Hematopoietic multipotent progenitor cell treated with erythropoietin and hydrocortisone succinate and interleukin-3 and kit ligand, for 6 days (in vitro differentiated cells): ENCODE data around the gene TPRN.

Experiments used
- DNase-seq: peaks from one replicate; pipeline ENCODE4 v3.0.0-alpha.2; 2015

Gene TPRN

DNA sequence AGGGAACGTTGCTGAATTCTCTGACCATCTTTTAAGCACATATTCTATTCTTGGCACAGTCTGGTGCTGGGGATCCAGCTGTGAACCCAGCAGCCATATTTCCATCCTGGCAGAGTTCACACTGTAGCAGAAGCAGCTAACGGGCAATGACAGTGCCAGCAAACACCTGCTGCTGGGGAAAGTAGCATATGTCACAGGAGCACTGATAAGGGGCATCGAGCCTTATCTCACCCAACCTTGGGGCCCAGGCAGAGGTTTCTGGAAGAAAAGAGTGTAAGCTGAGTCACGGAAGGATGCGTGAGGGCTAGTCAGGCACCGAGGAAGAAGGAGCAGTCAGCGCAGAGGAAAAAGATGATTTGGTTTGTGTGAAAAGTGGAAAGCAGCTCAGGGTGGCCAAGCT, 6.1 kb upstream of the TPRN start:
- DNase-seq, result peak; percentile 61

DNA sequence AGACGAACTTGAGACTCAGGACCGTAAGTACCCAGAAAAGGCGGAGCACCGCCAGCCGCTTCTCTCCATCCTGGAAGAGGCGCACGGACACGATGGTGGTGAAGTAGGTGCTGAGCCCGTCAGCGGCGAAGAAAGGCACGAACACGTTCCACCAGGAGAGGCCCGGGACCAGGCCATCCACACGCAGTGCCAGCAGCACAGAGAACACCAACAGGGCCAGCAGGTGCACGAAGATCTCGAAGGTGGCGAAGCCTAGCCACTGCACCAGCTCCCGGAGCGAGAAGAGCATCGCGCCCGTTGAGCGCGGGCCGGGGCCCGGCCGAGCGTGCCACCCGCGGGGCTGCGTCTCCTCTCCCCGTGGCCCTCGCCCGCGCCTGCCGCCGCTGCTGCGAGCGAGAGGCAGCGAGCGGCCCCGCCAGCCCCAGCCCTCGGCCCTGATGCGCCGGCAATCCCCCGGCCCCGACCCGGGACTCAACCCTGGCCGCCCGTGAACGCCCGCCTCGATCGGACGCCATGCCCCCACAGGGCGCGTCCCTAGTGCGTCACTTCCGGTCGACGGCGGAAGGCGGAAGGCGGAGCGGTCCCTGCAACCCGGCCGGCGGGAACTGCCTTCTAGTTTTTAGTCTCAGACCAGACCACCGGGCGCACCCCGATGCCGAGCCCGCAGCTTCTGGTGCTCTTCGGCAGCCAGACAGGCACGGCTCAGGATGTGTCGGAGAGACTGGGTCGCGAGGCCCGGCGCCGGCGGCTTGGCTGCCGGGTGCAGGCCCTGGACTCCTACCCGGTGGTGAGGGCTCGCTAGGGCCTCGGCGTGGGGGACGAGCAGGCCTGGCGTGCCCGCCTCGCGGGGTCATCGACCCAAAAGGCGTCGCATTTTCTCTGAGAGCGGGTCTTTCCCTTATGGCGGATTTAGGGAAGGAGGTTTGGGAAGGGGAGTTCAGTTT, 4.9 kb upstream of the TPRN start, which contains the start of the genes NDOR1 and TMEM203:
NDOR1 (plus strand) TSS at position 575 of the 944 bp plus-strand sequence; CDS start at position 653, 78 bp downstream.
TMEM203 (minus strand) TSS at position 523 of the 944 bp plus-strand sequence; CDS start at position 289, 234 bp downstream.
- peak; percentile 95 for DNase-seq

DNA sequence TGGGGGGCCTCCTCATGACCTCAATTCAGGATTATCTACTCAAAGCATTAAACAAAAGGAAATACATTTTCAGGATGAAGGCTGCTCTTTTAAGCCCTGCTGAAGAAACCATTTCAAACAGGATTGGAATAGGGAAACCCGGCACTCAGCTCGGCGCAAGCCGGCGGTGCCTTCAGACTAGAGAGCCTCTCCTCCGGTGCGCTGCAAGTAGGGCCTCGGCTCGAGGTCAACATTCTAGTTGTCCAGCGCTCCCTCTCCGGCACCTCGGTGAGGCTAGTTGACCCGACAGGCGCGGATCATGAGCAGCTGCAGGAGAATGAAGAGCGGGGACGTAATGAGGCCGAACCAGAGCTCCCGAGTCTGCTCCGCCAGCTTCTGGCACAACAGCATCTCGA, 4.2 kb upstream of the TPRN start:
- no peak for DNase-seq

DNA sequence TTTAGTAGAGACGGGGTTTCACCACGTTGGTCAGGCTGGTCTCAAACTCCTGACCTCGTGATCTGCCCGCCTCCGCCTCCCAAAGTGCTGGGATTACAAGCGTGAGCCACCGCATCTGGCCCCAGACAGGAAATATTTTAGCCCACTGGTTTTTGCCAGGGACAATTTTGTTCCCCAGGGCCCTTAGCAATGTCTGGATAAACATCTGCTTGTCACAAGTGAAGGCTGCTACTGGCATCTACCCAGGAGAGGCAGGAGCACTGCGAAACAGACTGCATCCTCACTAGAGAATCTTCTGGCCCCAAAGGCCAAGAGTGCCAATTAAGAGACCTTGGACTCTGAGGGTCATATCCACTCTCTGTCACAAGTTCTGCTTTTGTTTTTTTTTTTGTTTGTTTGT, 2.4 kb upstream of the TPRN start:
- peak; percentile 43 for DNase-seq

DNA sequence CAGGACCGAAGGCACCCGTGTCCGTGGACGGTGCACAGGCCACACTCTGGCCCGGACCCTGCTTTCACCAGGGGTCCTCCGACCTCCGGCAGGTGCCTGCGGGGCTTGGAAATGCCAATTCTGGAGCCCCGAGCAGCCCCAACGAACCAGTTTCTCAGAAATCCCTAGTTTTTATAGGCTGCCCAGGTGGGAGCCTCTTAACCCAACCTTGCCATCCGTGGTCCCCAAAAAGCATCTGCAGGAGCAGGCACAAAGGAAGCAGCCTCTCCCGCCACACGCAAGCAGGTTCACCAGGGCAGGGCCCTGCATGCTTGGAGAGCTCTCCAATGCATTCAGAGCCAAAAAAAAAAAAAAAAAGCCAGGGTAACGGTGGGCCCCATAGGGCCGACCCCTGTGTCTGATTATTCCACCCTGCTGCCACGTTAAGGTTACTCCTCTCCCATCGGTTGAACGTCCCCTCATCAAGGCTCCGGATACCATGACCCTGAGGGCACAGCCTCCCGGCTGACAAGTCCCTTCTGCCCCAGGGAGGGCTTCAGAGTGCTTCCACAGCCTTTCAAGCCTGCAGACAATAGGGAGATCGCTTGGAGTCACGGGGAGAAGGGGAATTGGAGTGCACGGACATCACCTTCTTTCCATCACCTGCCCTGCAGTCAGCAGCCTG, 796 bp upstream of the TPRN start:
- DNase-seq, result no peak

DNA sequence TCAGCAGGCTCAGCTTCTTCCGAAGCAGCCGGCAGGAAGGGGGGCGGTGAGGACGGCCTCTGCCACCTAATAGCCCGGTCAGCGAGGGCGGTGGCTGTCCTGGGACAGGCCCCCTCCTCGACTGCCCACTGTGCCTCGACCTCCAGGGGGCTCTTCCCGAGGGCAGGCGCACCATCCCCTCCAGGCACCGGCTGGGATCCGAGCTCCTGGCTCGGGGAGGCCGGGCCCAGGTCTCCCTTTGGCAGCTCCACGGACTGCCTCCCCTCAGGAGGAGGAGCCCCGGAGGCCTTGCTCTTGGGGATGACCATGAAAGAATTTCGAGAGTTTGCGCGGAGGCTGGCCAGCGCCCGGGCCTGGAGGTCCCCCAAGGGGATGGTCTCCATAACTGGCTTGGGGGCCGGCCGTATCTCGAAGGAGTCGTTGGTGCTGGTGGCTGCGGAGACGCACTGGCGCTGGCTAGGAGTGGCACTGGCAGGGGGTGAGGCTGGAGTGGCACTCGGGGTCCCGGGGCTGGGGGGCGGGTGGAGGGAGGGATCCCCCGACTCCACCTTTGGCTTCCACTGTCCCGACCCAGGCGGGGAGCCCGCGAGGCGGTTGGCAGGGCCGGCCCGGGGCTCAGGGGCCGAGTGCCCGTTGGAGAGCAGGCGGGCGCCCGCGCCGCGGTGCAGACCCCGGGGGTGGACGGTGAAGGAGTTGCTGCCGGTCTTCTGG, 975 bp downstream of the TPRN start:
- DNase-seq, result no peak

DNA sequence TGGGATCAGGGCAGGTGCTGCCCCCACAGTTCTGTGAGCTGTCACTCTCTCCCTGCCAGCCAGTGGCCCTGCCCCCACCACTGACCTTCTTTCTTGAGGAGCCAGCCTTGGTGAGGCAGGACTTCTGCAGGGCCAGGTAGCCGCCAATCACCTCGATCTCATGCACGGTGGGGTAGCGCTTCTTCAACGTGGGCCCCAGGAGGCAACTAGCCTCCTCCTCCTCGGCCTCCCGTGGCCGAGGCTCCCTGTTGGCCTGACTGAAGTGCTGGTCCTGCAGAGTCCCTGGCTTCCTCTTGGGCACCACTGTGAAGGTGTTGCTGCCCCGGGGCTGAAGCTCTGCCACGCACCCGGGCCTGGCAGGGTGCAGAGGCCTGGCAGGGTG, 1.6 kb downstream of the TPRN start:
- no peak for DNase-seq

DNA sequence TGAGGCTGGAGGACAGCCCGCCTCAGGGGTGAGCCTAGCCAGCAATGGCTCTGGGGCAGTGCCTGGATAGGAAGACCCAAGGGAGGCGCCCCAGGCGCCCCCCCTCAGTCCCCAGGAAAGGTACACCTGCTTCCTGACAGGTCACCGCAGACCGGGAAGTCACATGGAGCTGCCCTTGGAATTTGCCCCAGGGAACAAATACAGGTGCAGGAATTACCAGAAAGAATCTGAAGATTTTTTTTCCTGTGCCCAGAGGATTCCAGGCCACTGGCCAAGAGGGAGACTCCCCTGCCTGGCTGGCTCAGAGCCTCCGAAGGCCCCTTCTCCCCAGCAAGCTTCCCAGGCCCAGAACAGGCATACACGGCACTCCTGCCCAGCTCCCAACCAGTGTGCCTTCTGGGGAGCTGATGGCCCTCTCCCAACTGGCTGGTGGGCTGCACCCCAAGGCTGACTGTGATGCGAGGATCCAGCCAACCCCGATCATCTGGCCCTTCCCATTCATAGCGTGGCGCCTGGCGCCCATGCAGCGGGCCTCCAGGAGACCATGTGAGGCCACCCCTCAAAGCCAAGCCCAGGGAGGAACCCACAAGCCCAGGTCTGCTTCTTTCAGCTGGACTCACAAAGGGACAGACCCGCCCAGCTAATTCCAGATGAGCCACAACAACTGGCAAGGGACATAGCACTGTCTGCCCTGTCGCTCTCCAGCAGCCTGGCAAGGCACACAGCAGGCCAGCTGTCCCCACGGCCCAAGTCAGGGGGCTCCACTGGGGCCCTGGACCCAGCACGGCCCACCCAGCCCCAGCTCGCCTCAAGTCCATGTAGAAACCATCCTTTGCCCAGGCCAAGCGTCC, 2.3 kb downstream of the TPRN start:
- DNase-seq, result no peak

DNA sequence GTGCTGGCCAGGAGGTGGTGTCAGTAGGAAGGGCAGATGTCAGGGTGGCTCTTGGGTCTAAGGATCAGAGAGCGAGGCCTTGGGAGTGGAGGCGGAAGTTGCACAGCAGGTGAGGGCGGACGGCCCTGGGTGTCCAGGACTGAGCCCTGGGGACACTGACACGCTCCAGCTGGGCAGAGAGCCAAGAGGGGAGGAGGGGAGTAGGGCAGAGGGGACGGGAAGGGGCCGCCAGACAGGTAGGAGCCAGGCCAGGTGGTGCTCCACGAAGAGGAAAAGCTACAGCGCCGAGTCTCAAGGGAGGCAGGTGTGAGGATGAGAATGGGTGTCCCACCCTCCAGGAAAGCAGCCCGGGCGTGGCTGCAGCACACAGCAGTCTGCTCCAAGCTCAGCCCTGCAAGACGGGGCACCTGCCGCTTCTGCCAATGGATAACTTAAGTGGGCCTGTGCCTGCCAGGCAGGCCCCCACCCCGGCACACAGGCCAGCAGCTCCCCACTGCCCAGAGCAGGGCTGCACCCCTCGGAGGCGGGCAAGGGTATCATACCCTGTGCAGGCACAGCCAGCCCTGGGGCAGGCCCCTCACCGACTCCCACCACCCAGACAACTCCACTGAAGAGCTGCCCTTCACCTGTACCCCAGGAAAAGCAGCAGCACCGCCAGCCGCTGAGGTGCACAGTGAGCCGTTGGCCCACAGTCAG, 4.9 kb downstream of the TPRN start:
- DNase-seq, result no peak

DNA sequence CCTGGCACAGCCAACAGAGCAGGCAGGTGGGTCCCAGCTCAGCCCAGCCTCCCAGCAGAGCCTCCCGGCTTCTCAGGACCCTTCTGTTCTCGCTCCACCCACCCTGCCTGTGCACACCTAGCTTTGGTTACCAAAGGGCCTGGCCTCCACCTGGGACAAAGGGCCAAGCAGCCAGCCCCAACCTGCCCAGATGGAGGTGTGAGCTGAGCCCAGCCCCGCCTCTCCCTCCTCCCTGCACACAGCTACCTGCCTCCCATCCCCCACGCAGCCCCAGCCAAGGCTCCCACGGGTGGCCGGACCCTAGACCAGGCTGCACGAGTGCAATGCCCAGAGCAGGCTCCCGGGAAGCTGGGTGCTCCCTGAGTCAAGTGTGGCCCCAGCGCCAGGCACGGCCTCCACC, 5.6 kb downstream of the TPRN start:
- no peak for DNase-seq

DNA sequence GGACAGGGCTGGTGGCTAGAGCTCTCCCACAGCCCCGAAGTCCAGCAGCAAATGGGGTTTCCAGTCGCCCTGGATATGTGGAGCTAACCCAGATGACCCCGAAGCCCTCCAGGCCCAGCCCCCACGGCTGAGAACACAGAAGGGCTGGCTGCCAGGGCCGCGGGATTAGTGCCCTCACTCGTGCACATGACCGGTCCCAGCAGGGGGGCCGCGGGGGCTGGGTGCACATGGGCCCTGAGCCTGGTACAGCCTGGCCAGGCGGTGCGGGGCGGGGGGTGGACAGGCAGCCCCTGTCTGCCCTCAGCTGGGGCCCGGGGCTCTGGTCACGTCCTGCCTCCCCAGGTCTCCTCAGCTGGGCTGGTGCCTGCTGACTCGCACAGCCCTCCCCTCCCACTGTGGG, 6.2 kb downstream of the TPRN start:
- DNase-seq, result no peak

DNA sequence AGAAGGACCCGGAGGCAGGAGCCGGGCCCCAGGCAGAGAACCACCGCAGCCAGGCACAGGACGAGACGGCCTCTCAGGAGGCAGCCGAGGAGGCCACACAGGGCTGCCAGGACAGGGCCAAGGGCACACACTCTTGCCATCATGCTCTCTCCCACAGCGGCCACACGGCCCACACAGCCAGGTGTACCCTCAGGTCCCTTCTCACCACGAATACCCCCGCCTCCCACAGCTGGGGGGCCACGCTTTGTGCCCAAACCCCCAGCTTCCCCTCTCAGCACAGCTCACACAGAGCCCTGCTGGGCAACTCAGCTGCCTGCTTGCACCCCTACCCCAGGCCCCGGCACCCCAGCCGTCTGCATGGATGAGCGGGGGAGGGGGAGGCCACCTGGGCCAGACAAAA, 6.8 kb downstream of the TPRN start:
- DNase-seq, result no peak

DNA sequence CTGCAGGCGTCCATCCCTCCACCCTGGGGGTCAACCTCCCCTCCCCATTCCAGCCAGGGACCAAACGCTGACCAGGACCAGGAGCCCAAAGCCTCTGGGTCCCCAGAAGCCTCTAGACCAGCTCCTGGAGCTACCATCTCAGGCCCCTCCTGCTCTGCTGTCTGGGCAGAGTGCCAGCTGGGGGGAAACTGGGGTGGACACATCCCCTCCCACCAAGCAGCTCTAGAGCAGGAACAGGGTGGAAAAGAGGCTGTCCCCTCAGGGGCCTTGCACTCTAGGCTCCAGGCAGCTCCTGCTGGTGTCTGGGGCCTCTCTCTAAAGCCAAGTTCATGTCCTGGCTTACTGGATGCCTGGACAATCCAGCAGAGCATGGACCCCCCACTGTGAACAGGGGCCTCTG, 7.7 kb downstream of the TPRN start:
- no peak for DNase-seq

DNA sequence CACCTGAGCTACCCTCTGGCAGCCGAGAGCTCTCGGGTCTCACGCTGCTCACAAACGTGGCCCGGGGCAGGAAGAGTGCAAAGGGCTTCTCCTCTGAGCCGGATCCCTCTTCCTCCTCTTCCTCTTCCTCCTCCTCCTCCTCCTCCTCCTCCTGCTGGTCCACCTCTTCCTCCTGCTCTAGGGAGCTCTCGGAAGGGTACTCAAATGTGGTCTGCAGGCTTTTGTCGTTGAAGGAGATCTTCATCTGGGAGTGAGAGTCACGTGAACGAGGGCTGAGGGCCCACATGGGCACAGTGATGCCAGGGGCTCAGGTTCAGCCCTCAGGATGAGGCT, 8.1 kb downstream of the TPRN start:
- DNase-seq, result no peak

DNA sequence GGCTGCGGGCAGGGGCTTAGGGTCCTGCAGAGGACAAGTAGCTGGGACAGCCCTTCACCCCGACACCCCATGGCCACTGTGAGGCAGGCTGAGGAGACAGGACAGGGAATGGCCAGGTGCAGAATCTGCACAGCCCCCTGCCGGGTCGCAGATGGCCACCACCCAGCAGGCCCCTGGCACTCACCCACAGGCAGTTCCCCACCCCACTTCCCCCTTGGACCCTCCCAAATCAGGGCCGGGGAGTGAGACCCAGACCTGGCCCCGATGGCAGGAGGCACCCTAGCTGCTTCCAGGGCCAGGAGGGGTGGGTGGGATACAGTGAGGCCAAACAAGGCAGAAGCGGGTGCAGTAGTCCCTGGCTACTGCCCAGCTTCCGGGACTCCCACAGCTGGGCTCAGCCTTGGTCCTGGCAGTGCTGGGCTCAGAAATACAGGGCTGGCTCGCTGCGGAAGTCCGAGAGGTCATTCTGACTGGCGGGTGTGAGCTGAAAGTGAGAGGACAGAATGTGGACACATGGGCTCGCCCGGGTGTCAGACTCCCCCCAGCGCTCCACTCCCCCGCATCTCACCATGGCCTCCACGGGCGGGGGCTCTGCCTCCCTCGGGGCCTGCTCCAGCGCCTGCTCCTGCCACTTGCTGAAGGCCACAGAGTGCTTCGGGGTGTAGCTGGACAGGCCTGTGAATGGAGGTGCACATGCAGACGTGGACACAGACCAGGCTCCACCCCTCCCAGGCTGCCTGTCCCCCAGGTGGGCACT, 8.7 kb downstream of the TPRN start:
- DNase-seq, result no peak

DNA sequence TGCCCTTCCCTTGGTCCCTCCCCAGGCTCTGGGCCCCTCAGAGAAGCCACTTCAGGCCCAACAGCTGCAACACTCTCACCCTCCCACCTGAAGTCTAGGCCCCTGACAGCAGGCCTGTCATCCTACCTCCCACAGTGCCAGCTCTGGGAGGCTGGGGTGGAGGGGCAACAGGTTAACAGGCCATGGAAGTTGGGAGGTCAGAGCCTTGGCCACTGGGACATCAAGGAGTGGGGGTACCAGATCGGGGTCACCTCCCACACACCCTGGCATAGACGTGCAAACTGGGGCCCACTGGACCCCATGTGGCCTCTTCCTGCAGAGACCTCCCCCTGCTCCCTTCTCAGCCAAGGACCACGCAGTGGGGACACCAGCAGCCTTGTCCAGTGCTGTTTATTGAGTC, 9.3 kb downstream of the TPRN start:
- DNase-seq, result no peak

DNA sequence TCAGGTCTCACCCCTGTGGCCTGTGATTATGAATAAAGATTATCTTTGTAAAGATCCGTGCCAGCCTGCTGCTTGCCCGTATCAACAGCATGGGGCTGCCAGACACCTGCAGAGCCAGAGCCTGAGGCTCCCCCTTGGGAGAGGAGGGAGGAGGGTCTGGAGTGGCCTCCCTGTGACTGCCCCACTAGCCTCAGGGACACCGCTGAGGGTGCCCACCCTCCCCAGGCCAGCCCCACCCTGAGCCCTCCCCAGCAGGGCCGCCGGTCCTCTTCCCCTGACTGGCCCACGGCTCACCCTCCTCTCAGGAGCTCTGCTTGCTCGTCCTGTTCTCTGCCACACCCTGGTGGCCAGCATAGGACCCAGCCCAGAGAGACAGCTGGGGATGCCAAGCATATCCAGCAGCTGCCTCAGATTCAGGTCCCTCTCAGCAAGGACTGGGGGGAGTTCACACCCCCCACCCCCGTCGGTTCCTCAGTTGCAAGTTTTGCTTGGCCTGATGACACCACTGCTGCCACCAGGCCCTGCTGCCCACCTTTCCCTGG, 10.2 kb downstream of the TPRN start:
- DNase-seq, result no peak

DNA sequence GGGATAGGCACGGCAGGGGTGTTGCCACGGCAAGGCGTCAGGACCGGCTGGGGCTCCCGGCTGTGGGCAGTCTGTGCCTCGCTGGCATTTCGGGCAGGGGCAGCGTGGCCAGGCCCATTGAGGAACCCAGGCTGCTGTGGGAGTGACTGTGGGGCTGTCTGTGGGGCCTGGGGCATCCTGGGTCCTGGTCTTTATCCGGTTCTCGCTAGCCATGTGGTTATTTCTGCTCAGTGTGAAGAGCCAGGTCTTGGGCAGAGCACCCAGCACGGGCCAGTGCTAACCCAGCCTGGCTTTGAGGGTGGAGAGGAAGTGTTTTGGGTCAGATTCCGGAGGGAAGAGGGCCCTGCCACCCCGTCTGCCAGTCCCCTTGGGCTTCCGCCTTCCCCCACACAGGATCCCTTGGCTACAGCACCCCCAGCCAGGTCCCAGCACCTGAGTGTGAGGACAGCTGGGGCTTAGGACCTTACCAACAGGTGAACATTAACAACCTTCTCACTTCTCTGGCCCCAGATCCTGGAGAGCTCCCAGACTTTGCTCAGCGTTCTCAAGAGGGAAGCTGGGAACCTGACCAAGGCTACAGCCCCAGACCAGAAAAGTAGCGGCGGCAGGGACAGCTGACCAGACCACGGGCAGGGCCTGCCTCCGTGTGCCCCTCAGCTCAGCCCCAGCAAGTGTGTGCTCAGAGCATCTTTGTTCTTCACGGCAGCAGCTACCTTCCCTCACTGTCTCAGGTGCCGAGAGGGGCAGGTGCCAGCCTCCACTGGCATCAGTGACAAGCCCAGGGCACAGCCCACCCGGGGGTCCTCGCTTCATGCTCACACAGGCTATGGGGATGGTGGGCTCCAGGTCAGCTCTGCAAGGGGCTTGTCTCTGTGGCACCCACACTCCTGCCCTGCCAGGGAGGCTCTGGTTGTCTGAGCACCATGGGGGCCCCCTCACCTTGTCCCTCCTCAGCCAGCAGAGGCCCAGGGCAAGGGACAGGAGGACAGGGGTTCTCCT, 10.9 kb downstream of the TPRN start:
- no peak for DNase-seq

DNA sequence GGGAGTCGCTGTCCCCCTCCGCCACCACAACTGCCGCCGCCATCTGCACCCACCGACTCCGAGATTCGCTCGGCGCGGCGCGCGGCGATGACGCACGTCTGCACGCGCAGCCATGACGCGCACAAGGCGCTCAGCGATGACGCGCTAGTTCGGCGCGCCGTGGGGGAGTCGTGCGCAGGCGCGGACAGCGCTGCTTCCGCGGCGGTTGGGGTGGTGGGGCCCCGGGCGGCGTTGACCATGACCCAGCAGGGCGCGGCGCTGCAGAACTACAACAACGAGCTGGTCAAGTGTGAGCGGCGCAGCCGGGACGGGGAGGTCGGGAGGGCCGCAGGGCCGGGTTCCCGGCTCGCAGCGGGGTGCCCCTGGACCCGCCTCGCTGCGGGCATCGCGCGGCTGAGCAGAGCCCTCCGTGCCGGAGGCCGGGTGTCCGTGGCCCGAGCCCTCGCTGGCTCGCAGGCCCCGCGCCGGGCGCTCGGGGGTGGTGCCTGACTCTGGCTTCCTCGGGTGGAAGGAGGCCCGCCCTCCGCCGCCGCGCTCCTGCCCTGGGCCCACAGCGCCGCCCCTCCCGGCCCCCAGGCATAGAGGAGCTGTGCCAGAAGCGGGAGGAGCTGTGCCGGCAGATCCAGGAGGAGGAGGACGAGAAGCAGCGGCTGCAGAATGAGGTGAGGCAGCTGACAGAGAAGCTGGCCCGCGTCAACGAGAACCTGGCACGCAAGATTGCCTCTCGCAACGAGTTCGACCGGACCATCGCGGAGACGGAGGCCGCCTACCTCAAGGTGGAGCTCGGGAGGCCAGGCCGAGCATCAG, 11.8 kb downstream of the TPRN start, which contains the start of the genes ANAPC2 and SSNA1:
ANAPC2 (minus strand) TSS at position 71 of the 807 bp plus-strand sequence; CDS start at position 43, 28 bp downstream.
SSNA1 (plus strand) TSS at position 187 of the 807 bp plus-strand sequence; CDS start at position 238, 51 bp downstream.
- peak; percentile 95 for DNase-seq
